H9 (cell line): ENCODE data around the gene NCAPG. TPM values are rescaled to one million over a fixed set of nuclear protein-coding genes. Genes with fewer than 3 reads are reported as not detected.

Experiments used
- DNase-seq: peaks from one replicate; pipeline ENCODE4 v3.0.0-alpha.2; 2017
- H2AFZ ChIP-seq: one replicate; pipeline ENCODE4 v1.6.1; 2013; ENCODE audit warnings: mild to moderate bottlenecking, low read length, control low read depth, moderate library complexity
- H2AK5ac ChIP-seq: 2 replicates; pipeline ENCODE4 v1.6.1; 2013; ENCODE audit warnings: low read length, control low read depth, mixed read lengths; ENCODE audit not compliant: insufficient read length
- H2BK120ac ChIP-seq: one replicate; pipeline ENCODE4 v1.6.1; 2013; ENCODE audit warnings: low read depth, mild to moderate bottlenecking, low read length, control low read depth, inconsistent platforms; ENCODE audit not compliant: poor library complexity, severe bottlenecking
- H2BK12ac ChIP-seq: 2 replicates; pipeline ENCODE4 v1.6.1; 2013; ENCODE audit warnings: low read length, control low read depth, mixed read lengths, low read depth; ENCODE audit not compliant: insufficient read length
- H2BK15ac ChIP-seq: 2 replicates; pipeline ENCODE4 v1.6.1; 2013; ENCODE audit warnings: low read depth, low read length, control low read depth
- H2BK20ac ChIP-seq: one replicate; pipeline ENCODE4 v1.6.1; 2013; ENCODE audit warnings: low read depth, mild to moderate bottlenecking, low read length, control low read depth, inconsistent platforms; ENCODE audit not compliant: poor library complexity, severe bottlenecking
- H2BK5ac ChIP-seq: 2 replicates; pipeline ENCODE4 v1.6.1; 2013; ENCODE audit warnings: low read length, control low read depth, mixed read lengths; ENCODE audit not compliant: insufficient read length
- H3K14ac ChIP-seq: 2 replicates; pipeline ENCODE4 v1.6.1; 2013; ENCODE audit warnings: low read length, control low read depth; ENCODE audit not compliant: insufficient read depth
- H3K18ac ChIP-seq: 2 replicates; pipeline ENCODE4 v1.6.1; 2013; ENCODE audit warnings: low read depth, mild to moderate bottlenecking, mixed read lengths, low read length, control low read depth; ENCODE audit not compliant: insufficient read length
- H3K23ac ChIP-seq: 2 replicates; pipeline ENCODE4 v1.6.1; 2013; ENCODE audit warnings: low read length, control low read depth, mixed read lengths, low read depth; ENCODE audit not compliant: insufficient read length
- H3K23me2 ChIP-seq: 2 replicates; pipeline ENCODE4 v1.6.1; 2013; ENCODE audit warnings: low read depth, mild to moderate bottlenecking, mixed read lengths, low read length, control low read depth; ENCODE audit not compliant: insufficient read length, poor library complexity, severe bottlenecking
- H3K27ac ChIP-seq: 2 replicates; pipeline ENCODE4 v1.5.1; 2013; ENCODE audit warnings: low read length, control low read depth, mixed read lengths, low read depth; ENCODE audit not compliant: insufficient read length
- H3K27me3 ChIP-seq: 2 replicates; pipeline ENCODE4 v1.6.1; 2013; ENCODE audit warnings: low read length, control low read depth, inconsistent platforms; ENCODE audit not compliant: insufficient read depth
- H3K4ac ChIP-seq: 2 replicates; pipeline ENCODE4 v1.6.1; 2013; ENCODE audit warnings: low read depth, mild to moderate bottlenecking, control low read depth, inconsistent platforms, low read length, moderate library complexity
- H3K4me1 ChIP-seq: 2 replicates; pipeline ENCODE4 v1.6.1; 2013; ENCODE audit warnings: low read length, control low read depth, inconsistent platforms; ENCODE audit not compliant: insufficient read depth
- H3K4me2 ChIP-seq: 2 replicates; pipeline ENCODE4 v1.6.1; 2013; ENCODE audit warnings: low read length, control low read depth, mixed read lengths; ENCODE audit not compliant: insufficient read length, insufficient read depth
- H3K56ac ChIP-seq: 2 replicates; pipeline ENCODE4 v1.6.1; 2013; ENCODE audit warnings: low read depth, mild to moderate bottlenecking, mixed read lengths, low read length, control low read depth; ENCODE audit not compliant: insufficient read length
- H3K79me1 ChIP-seq: 2 replicates; pipeline ENCODE4 v1.6.1; 2013; ENCODE audit warnings: low read depth, mild to moderate bottlenecking, moderate library complexity, low read length, control low read depth, inconsistent platforms; ENCODE audit not compliant: insufficient read depth, poor library complexity, severe bottlenecking
- H3K79me2 ChIP-seq: 2 replicates; pipeline ENCODE4 v1.6.1; 2013; ENCODE audit warnings: low read length, control low read depth, inconsistent platforms; ENCODE audit not compliant: insufficient read depth
- H3K9ac ChIP-seq: 2 replicates; pipeline ENCODE4 v1.6.1; 2013; ENCODE audit warnings: low read length, control low read depth, mixed read lengths; ENCODE audit not compliant: insufficient read length; ENCODE audit errors: extremely low read depth
- H3K9me3 ChIP-seq: one replicate; pipeline ENCODE4 v1.6.1; 2013; ENCODE audit warnings: low read depth, low read length, inconsistent platforms; ENCODE audit not compliant: control insufficient read depth
- H3T11ph ChIP-seq: one replicate; pipeline ENCODE4 v1.6.1; 2013; ENCODE audit warnings: mild to moderate bottlenecking, low read length, control low read depth, inconsistent platforms
- H4K20me1 ChIP-seq: one replicate; pipeline ENCODE4 v1.6.1; 2013; ENCODE audit not compliant: control insufficient read depth, insufficient read length, insufficient read depth
- H4K5ac ChIP-seq: 2 replicates; pipeline ENCODE4 v1.6.1; 2013; ENCODE audit warnings: low read depth, mild to moderate bottlenecking, mixed read lengths, low read length, control low read depth; ENCODE audit not compliant: insufficient read length
- H4K8ac ChIP-seq: replicated peaks from 2 replicates; pipeline ENCODE4 v1.6.1; 2013; ENCODE audit warnings: low read length, control low read depth, mixed read lengths, low read depth; ENCODE audit not compliant: insufficient read length
- H4K91ac ChIP-seq: 2 replicates; pipeline ENCODE4 v1.6.1; 2013; ENCODE audit warnings: low read depth, mild to moderate bottlenecking, moderate library complexity, mixed read lengths, low read length, control low read depth; ENCODE audit not compliant: insufficient read length
- H3K27ac Mint-ChIP-seq, 3 experiments: 2 replicates in 2 of 3; 3 replicates in 1 of 3; pipeline ENCODE4 v1.8.0; 2020 to 2021; ENCODE audit warnings: mixed read lengths in 3 of 3, mild to moderate bottlenecking in 1 of 3, moderate library complexity in 1 of 3
- H3K27me3 Mint-ChIP-seq: 2 replicates; pipeline ENCODE4 v1.8.0; 2021; ENCODE audit warnings: low read depth, mild to moderate bottlenecking, moderate library complexity, mixed read lengths
- H3K36me3 Mint-ChIP-seq, 3 experiments: 2 replicates in 2 of 3; 3 replicates in 1 of 3; pipeline ENCODE4 v1.8.0; 2020 to 2021; ENCODE audit warnings: low read depth in 3 of 3, mixed read lengths in 3 of 3; ENCODE audit not compliant: insufficient read depth in 1 of 3
- H3K4me1 Mint-ChIP-seq, 2 experiments: 2 replicates each; pipeline ENCODE4 v1.8.0; 2020; ENCODE audit warnings: mixed read lengths in 2 of 2
- H3K4me3 Mint-ChIP-seq, 2 experiments: 2 replicates in 1 of 2; 3 replicates in 1 of 2; pipeline ENCODE4 v1.8.0; 2020 to 2021; ENCODE audit warnings: mild to moderate bottlenecking in 2 of 2, mixed read lengths in 2 of 2, moderate library complexity in 1 of 2
- H3K9me3 Mint-ChIP-seq, 2 experiments: 2 replicates in 1 of 2; 3 replicates in 1 of 2; pipeline ENCODE4 v1.8.0; 2020; ENCODE audit warnings: mild to moderate bottlenecking in 2 of 2, mixed read lengths in 2 of 2, moderate library complexity in 1 of 2
- CTCF ChIP-seq: fragments of 200-600 bp; sonication (generic); conservative IDR thresholded peaks from 3 replicates; pipeline ENCODE4 v1.8.0; 2021; ENCODE audit warnings: antibody characterized with exemption, mild to moderate bottlenecking
- WGBS: extraction: QIAGEN DNeasy Blood & Tissue Kit; methylation state at CpG from one replicate; pipeline ENCODE4 v1.1.7; 2013; ENCODE audit warnings: missing lambda C conversion rate, low lambda C conversion rate, mixed read lengths; ENCODE audit not compliant: insufficient read length; ENCODE audit errors: extremely low coverage; 5-methylcytosine and 5-hydroxymethylcytosine counted together
- total RNA-seq: library from RNA; stranded (reverse); gene quantifications from 2 replicates; pipeline ENCODE4 v1.2.1, GENCODE V29; 2021

NCAPG gene
- total RNA-seq, 1 experiment from 2014 or later, result 48.8 TPM

- no peaks in the 10 kb centered on the region for H3K23me2 ChIP-seq
Observed at GRCh38 chr4:17816142-17816541, 5.4 kb downstream of the NCAPG start.

More at GRCh38 chr4:17816142-17816541, 5.4 kb downstream of the NCAPG start:
- no peak overlapping the region for H3K23ac ChIP-seq
- no peak overlapping the region for H3K4ac ChIP-seq
- H3T11ph ChIP-seq, result no peak overlapping the region
- no peak overlapping the region for H3K56ac ChIP-seq
- H3K4me2 ChIP-seq, result no peak overlapping the region
- H3K27me3 ChIP-seq, result no peaks in the 10 kb centered on the region
- H2BK120ac ChIP-seq, result no peak overlapping the region
- H2BK15ac ChIP-seq, result no peak overlapping the region
- H3K79me2 ChIP-seq, result peaks cover 12% of the 10 kb centered on the region; the same call in 1 of the 2 replicates
- H2BK5ac ChIP-seq, result no peak overlapping the region
- H4K20me1 ChIP-seq, result no peaks in the 10 kb centered on the region
- no peak overlapping the region for H2AK5ac ChIP-seq
- Mint-ChIP-seq H3K4me1 (peaks cover 12 to 15% of the 10 kb centered on the region in 2 experiments), H3K27me3 (no peaks in the 10 kb centered on the region), H3K4me3 (no peak overlapping the region), H3K27ac (peak overlapping the region in 1 of 3 experiments; percentile 3; a peak in 2 of 7 replicates), H3K36me3 (peaks cover 41 to 76% (median 57%) of the 10 kb centered on the region in 3 experiments; a peak in 6 of 7 replicates), H3K9me3 (no peaks in the 10 kb centered on the region)
- WGBS, result no CpG with 5 or more reads among the region's 12 CpGs
- no peak overlapping the region for H2BK12ac ChIP-seq
- no peak overlapping the region for H2BK20ac ChIP-seq
- no peak overlapping the region for H3K14ac ChIP-seq
- H4K8ac ChIP-seq, result no peak overlapping the region
- no peak for DNase-seq
- H4K91ac ChIP-seq, result no peak overlapping the region
- no peak overlapping the region for H3K18ac ChIP-seq
- H3K27ac ChIP-seq, result no peak overlapping the region
- H2AFZ ChIP-seq, result no peak overlapping the region
- H3K4me1 ChIP-seq, result no peaks in the 10 kb centered on the region
- peaks cover 5% of the 10 kb centered on the region for H3K79me1 ChIP-seq
- TF ChIP-seq CTCF, result no peak
- no peak overlapping the region for H3K9ac ChIP-seq
- H3K9me3 ChIP-seq, result no peaks in the 10 kb centered on the region
- H4K5ac ChIP-seq, result no peak overlapping the region
